GM18858 (cell line): Measurements from ENCODE around the gene POU2F2.

ENCODE experiments used
- ATAC-seq: cut with Tn5 transposase; IDR thresholded peaks from one replicate; pipeline ENCODE4 v1.9.1; 2021; ENCODE audit not compliant: unreplicated experiment

Gene POU2F2

DNA sequence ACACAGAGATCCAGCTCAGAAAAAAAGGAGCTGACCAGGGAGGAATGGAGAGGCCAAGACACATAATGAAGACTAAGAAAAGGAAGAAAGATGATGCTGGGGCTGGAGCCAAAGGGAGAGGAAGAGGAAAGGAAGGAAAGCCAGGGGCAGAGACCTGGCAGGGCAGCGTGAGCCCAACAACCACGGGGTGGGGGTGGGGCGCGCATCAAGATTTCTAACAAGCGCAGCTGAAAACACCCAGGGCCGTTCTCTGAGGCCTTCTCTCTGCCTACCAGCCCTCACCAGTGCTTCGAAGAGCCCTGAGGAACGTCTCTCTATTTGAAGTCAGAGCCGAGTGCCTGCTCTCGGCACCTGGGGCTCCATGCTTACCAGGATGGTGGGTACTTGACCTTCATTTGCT lies 23.6 kb upstream of the POU2F2 start:
- ATAC-seq = no peak

DNA sequence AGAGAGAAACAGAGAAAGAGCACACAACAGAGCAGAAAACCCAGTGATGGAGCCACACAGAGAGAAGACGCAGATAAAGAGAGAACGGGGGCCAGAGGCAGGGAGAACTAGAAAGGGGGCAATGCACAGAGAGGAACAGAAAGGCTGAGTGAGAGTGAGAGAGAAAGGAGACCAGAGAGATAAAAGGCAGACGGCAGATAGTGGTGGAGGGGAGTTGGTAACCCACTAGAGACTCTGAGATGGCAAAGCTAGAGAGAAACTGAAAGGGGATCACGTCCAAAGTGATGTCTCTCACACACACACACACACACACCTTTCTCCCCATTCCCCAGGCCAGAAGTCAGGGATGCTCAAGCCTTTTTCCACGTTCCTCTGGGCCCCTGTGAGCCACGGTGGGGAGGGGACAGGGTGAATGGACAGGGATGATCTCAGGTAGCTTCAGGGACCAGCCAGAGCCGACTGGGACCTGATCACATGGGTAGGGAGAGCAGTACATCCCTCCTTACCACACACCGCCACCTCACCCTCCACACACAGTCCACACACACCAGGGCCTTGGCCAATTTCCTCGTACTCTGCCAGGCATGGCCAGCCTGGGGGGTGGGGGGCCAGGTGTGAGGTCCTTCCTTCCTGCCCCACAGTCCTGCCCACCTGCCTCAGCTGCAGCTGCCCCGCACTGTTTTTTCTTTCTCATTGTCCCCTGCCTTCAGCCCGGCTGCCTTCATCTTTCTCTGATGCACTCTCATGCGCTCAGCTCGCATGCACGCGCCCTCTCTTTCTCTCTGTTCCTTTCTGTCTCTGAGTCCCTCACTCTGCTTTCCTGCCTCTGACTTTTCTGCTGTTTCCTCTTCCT lies 22.5 kb upstream of the POU2F2 start:
- no peak for ATAC-seq

DNA sequence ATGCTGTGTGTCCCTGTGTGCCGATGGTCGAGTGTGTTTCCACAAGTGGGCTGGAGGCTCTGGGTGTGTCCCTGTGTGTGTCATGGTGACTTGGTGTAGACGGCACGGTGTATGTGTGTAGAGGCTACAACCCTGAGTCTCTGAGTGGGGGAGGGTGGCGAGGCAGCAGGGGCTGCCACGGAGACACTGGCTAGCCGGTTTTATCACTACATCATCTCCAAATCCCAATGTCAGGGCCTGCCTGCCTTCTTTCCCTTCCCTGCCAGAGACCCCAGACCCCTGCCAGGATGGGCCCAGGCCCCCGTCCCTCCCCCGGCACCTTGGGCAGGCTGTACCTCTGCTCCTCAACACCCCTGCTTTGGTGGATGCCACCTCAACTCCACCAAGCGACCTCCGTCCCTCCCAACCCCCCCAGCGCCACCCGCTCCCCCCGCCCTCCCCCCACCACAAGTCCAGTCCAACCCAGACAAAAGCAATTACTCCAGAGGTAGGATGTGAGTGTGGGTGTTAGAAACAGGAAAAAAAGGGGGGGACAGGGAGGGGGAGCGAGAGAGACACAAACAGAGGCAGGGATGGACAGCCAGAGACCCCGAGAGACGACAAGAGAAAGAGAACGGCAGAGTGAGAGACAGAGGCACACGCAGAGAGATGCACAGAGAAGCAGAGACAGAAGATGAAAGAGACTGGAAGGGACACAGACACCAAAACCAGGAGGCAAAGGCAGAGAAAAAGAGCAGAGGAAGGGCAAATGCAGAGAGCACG lies 21.6 kb upstream of the POU2F2 start:
- ATAC-seq = no peak

DNA sequence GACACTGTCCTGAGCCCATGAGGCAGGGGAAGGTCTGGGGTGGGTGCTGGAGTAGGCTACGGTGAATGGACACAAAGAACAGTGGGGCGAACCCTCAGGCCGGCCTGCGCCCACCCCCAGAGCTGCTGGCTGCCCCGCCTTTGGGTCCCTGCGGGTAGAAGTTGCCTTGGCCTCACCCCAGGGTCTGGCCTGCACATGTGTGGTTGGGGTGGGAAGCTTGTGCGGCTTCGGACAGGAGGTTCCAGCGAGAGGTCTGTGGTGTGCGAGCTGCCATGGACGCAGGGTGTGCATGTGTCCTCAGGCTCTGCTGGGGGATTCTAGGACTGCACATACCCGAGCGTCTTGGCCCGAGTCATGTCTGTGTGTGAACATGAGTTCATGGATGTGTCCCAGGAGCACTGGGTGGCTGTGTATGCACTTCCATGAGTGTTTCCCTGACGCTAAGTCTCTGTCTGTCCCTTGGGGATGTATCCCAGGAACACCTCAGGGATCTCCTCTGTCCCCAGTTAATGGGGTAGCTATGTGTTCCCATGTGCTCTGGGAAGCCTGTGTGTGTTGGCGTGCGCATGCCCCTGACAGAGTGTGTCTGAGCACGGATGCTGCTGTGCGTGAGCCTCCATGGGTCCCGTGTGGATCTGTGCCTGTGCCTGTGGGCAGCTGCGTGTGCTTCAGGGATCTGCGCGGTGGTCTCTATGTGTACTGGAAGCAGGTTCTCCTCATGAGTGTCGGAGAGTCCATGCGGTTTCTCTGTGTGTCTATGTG lies 20.8 kb upstream of the POU2F2 start:
- ATAC-seq = no peak

DNA sequence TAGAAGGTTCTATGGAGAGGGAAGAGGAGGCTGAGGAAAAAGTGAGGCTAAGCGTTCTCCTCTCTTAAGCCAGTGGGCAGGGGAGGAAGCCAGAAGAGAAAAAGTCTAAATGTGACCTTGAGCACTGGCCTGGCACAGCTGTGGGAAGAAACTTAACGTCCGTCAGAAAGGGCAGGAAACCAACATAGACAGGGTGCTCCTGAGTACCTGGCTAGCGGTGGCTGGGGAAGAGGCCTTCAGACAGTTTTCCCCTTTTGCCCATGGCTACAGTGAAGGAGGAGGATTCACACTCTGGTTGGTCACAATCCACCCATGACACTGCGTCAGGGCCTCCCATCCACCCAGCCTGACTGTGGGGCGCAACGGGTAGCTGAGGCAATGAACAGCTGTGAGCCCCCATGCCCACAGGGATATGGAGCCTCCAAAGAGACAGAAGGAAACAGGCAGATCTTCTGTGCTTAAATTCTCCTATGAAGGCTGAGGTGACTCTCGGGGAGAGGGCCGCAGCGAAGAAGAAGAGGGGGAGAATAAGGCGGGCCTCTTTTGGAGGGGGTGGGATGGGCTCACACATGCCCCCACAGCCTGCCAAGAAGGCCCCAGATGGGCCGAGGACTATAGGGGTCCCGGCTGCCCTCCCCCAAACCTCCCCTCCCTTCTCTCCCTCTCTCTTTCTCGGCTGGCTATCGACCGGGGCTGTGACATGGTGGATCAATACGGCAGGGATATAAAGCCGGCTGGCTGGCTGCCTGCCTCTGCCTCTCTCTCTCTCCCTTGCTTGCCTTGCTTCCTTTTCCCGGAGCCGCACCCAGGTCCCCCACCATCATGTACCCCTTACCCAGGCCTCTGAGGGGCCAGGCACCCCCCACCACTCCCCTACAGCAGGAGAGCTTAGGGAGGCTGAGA lies 19.8 kb upstream of the POU2F2 start:
- ATAC-seq = no peak

DNA sequence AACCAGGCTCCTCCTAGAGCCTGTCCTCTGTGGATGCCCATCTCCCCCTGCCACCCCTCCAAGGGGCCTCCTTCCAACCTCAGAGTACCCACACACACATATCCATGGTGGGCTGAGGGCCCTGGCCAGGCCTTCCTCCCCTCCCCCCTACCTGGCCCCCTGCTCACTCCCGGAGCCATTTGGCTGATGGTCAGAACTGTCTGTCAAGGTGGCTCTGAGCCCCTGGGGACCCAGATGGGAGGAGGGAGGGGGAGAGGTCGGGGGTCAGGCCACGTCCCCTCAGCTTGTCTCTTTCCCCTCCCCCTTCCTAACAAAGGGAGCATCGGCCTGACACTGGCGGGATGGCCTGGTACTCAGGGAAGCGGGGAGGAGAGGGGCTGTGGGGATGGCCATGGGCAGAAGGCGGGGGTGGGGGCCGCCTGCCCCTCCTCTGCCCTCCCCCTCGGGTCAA lies 18.7 kb upstream of the POU2F2 start:
- no peak for ATAC-seq

DNA sequence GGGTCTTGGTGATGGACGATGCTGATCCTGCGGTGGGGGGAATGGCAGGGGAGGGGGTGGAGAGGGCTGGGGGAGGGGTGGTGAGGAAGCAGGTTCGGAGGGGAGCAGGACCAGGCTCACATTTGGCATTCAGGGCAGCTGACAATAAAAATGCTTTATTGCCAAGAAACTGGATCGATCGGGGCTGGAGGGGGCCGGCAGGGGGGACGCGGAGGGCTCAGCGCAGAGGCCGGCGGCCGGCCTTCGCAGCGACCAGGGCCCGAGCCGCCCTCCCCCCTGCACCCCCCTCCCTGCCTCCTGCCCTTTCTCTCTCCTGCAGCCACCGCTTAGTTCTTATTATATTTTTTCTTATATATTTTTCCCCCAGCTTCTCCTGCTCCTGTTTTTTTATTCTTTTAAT lies 18.1 kb upstream of the POU2F2 start:
- no peak for ATAC-seq

DNA sequence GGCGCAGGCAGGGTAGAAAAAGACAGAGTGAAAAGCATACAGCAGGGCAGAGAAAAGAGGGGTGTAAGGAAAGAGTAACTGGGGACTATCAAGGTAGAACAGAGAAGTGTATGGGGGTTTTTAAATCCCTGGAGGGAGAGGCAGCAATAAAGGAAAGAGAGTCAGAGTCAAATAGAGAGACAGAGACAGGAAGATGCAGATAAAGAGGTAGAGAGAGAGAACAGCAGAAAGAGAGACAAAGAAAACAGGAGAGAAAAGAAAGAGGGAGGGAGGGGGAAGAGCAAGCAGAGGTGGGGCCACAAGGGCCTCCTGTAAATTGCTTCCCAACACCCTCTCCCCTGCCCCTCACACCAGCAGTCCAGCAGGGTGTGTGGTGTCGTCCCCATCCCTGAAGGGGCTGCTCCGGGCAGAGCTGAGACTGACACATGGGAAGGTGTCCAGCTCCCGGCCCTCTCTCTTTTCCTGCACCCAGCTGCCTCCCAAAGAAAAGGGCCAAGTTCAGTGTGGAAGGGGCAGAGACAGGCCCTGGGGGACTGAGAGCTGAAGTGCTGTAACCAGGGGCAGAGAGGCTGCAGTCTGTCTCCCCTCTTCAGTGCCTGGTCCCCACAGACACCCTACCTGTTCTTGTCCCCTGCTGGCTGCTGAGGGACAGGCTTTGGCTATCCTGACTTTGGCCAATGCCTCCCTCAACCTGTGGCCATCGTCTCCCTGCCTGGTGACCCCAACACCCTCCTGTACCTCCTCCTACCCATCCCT lies 17.4 kb upstream of the POU2F2 start:
- ATAC-seq = no peak

DNA sequence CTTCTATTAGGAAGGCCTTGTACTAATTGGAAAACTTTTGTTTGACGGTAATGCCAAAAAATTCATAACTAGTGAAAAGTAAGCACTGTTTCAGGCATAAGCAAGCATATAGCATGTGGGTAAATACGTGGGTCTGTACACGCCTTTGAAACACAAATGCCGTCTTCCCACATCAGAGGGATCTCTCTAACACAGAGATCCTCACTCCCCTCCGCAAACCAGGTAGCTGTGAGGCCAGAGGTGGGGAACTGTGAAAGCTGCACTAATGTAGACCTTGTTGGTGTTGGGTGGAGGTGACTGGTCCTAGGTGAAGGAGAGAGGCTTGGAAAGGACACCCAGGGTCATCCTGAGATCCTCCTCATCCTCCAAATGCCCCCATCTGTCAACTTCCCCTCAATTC lies 16.0 kb upstream of the POU2F2 start:
- ATAC-seq = no peak

DNA sequence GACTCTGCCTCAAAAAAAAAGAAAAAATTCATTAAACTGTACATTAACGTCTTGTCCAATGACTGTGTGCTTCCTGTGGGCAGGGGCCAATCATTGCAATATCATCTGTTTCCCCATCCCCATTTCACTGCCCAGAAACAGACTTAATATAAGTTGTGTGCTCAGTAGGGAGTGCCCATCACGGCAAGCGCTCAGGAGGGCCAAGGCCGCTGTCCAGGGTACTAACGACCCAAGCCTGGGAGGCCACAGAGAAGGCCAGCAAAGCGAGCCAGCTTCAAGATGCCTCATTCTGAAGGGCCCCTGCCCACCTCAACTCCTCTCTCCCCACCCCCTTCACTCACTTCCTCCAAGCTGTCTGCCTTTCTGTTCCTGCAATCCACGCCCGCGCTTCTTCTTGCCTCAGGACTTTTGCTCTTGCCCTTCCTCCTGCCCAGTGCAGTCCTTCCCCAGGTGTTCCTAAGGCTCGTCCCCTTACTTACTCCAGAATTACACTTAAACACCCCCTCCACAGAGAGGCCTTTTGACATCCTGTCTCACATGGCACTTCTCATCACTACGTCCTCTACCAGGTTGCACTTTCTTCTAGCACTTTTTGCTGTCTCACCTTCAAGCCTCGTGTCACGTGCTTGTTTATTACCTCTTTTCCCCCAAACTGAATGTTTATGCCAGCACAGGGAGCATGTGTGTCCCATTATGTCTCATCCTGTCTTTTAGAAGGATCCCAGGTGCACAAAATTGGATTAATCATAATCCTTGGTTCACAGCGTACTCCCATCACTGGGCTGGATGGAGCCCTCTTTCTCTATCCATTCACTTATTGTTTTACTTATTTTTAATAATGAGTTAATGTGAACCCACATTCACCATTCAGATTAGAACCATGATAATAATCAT lies 11.3 kb upstream of the POU2F2 start:
- no peak for ATAC-seq

DNA sequence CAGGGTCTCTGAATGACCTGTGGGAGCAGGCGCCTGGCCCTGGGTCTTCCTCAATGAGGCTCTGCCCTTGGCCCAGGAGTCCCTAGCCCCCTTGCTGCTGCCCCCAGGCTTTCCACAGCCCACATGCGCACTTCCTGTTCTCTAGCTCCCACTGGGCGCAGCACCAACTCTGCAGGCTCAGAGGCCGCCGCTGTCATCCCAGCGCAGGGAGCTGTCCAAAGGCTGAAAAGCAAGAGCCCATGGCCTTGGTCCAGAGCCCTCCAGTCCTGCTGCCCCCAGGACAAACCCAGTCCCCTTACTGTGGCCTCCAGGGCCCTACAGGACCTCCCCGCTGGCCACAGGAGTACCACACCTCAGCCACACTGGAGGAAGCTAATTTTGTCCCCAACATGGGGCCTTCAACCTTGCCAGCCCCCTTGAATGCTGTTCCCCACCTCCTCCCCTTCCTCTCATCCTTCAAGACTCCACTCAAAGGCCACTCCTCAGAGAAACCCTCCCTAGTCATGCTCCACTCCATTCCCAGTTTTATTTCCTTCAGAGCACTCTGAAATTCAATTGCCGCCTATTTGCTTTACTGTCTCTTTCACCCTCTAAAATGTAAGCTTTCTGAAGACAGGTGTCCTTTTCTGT lies 8.0 kb upstream of the POU2F2 start:
- ATAC-seq = no peak

DNA sequence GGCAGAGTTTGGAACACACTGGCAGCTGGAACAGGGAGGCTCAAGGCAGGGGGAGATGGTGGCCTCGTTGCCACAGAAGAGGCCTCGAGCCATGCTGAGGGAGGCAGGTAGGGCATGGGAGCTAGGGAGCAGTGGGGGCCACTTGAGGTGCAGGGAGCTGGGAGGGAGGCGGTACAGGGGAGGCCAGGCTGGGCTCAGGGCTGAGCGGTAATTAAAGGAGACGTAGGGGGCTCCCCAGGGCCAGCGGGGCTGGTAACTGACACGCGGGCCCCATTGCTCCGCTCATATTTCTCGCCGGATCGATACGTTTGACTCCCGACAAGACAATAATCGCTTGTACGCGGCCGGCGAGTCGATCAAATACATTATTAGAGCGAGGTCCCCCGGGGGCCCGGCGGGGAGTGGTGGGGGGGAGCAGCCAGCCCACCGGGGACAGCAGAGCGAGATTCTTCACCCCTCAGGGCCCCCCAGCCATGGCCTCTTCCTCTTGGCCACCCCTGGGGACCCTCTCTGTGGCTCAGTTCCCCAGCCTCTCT lies 2.4 kb upstream of the POU2F2 start:
- ATAC-seq = no peak

DNA sequence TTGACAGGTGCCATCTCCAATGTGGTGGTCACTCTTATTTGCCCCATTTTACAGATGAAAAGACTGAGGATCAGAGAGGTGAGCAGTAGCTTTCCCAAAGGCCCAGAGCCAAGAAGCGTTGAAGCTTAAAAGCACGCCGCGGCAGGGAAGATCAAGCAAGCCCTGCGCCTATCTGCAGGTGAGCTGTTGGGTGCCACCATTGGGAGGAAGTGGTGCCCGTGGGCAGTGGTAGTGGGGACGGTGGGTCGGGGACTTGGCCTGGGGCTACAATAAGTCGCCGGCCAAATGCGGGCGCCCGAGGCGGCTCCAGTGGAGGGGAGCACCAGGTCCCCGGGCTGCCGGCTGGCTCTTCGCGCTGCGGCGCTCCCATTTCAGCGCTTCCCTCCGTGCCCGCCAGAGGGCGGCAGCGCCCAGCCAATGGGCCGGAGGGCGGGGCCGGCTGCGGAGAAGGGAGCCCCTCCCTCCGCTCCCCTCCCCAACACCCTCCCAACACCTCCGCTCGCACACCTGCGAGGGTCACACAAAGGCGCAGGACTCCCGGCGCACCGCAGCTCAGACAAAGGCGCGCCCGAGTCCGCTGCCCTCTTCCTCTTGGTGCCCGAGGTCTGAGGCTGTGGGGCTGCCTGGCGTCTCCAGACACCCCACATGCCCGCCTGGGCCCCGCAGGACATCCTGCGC lies 744 bp upstream of the POU2F2 start:
- ATAC-seq = no peak

DNA sequence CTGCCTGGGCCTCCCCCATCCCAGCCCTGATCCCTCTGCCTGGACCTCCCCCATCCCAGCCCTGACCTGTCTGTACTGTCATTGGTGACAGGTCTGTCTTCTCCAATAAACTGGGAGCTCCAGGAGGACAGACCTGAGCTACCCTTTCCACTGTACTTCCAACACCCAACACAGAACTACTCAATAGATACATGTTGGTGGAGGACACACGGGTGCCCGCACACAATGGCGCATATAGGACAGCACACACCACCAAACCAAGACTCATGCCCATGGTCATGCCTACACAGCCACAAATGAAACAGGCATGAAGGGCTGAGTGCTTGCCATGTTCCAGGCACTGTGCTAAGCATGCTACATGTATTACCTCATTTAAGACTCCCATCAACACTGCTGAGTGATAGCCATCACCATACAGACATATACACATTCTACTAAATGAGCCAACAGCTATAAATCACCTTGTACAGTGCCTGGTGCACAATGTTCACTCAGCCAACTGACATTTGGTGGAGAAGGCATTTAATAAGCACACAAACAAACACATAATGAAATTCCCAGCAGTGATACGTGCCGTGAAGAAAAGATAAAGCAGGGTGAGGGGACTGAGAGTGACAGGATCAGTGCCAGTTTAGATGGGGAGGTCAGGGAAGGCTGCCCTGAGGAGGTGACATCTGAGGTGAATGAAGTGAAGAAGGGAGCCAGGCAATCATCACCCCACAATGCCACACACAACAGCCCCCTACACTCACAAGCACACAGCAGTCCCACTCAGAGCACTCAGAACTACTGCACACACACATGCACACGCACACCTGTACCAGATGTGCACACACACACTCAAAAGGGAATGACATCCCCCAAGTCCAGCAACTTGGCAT lies 857 bp downstream of the POU2F2 start:
- no peak for ATAC-seq

DNA sequence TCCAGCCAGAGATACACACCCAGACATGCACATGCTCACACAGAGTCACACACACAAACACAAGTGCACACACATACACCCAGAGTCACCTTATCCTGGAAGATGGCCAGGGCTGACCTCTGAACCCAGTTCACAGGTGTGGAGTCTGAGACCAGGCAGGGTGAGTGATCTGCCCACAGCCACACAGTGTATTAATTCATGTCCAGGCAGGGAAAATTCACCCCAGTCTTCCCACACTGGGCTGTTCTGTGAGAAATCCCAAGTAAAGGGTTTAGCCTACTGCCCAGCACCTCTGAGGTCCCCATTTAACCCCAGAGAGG lies 2.0 kb downstream of the POU2F2 start:
- no peak for ATAC-seq

DNA sequence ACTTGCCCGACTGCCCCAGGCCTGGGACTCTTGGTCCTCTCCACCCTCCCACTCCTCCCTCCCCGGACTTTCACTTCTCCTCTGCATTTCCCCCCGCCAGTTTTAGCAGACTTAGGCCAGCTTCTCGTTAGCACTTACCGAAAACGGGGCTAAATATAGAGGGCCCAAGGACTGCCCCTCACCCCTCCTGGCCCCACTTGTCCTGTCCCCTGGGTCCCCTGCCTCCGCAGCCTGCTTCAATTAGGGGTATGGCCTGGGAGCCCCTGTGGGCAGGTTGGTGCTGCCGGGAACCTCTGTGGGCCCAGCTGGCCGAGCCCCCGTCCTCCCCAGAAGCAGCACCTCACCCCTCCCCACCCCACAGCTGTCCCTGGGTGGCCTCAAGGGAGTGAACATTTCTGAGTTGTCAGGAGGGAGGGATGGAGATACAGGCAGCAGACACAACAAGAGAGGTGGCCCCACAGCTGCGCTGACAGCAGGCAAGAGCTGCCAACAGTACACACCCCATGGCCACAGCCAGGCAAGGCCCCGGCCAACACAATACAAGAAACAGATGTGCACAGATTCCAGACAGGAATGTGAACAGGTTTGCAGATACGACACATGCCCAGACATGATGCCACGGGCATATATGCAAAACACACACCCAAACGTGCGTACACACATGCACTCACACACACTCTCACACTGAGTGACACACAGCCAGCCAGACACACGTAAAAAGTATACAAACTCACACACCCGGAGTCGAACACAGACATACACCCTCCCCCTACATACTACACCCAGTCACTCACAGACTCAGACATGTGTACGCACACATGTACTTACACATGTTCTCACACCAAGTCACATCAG lies 2.6 kb downstream of the POU2F2 start:
- ATAC-seq = no peak
